IMR-90 (cell line): Measurements from ENCODE around the gene LAMA3. TPM values are rescaled to one million over a fixed set of nuclear protein-coding genes. Genes with fewer than 3 reads are reported as not detected.

ENCODE experiments used
- ATAC-seq: fragments of 200-7000 bp; cut with Tn5 transposase; 2 replicates; pipeline ENCODE4 v1.9.1; 2020; ENCODE audit warnings: low read depth, mild to moderate bottlenecking, moderate library complexity
- BruUV-seq: library from RNA; stranded (reverse); fragments of 400-500 nt; replicated peaks from 2 replicates; lab custom pipeline; 2021; lab: Mats Ljungman, UMichigan
- CTCF ChIA-PET: fragments of 300-600 bp; formaldehyde crosslinking; extraction: SDS; loops from one replicate; lab custom pipeline; 2021; ENCODE audit warnings: antibody characterized with exemption; lab: Yijun Ruan, JAX
- POLR2A ChIA-PET: fragments of 300-600 bp; sonication (Branson Sonifier 250); formaldehyde crosslinking; loops from one replicate; lab custom pipeline; 2022; ENCODE audit warnings: antibody characterized with exemption; ENCODE audit not compliant: unreplicated experiment; lab: Charles Lee
- DNase-seq: peaks from one replicate; pipeline ENCODE4 v3.0.0; 2013
- H2AFZ ChIP-seq: replicated peaks from 2 replicates; pipeline ENCODE3; 2013; ENCODE audit warnings: low read length, mild to moderate bottlenecking; ENCODE audit not compliant: poor library complexity
- H2AK5ac ChIP-seq: 2 replicates; pipeline ENCODE4 v1.6.1; 2013; ENCODE audit warnings: low read depth, low read length, inconsistent platforms
- H2AK9ac ChIP-seq: replicated peaks from 2 replicates; pipeline ENCODE3; 2013; ENCODE audit warnings: mild to moderate bottlenecking, low read depth, low read length, moderate library complexity; ENCODE audit not compliant: poor library complexity
- H2BK120ac ChIP-seq: 2 replicates; pipeline ENCODE4 v1.6.1; 2013; ENCODE audit warnings: low read depth, low read length, inconsistent platforms
- H2BK15ac ChIP-seq: 3 replicates; pipeline ENCODE4 v1.6.1; 2013; ENCODE audit warnings: low read depth, low read length, inconsistent platforms
- H2BK20ac ChIP-seq: 2 replicates; pipeline ENCODE4 v1.6.1; 2013; ENCODE audit warnings: low read depth, mild to moderate bottlenecking, inconsistent platforms, low read length, moderate library complexity
- H2BK5ac ChIP-seq: 2 replicates; pipeline ENCODE4 v1.6.1; 2013; ENCODE audit warnings: mild to moderate bottlenecking, low read depth, low read length, inconsistent platforms; ENCODE audit not compliant: poor library complexity, severe bottlenecking
- H3K14ac ChIP-seq: replicated peaks from 2 replicates; pipeline ENCODE4 v1.6.1; 2013; ENCODE audit warnings: low read depth, low read length, inconsistent platforms
- H3K18ac ChIP-seq: 2 replicates; pipeline ENCODE4 v1.6.1; 2013; ENCODE audit warnings: low read depth, low read length, control low read depth
- H3K23ac ChIP-seq: 2 replicates; pipeline ENCODE4 v1.6.1; 2013; ENCODE audit warnings: low read depth, low read length, inconsistent platforms
- H3K27ac ChIP-seq: 2 replicates; pipeline ENCODE4 v1.5.1; 2013; ENCODE audit warnings: mild to moderate bottlenecking, control low read depth, low read length; ENCODE audit not compliant: insufficient read depth
- H3K27me3 ChIP-seq: 2 replicates; pipeline ENCODE4 v1.6.1; 2013; ENCODE audit warnings: low read length; ENCODE audit not compliant: control insufficient read depth, insufficient read depth
- H3K36me3 ChIP-seq: 2 replicates; pipeline ENCODE4 v1.6.1; 2013; ENCODE audit warnings: low read length, mixed read lengths; ENCODE audit not compliant: control insufficient read depth, insufficient read depth
- H3K4ac ChIP-seq: 2 replicates; pipeline ENCODE4 v1.6.1; 2013; ENCODE audit warnings: low read depth, low read length, inconsistent platforms
- H3K4me1 ChIP-seq: 2 replicates; pipeline ENCODE4 v1.6.1; 2013; ENCODE audit warnings: low read length, mixed read lengths; ENCODE audit not compliant: control insufficient read depth, insufficient read depth
- H3K4me2 ChIP-seq: 2 replicates; pipeline ENCODE4 v1.6.1; 2013; ENCODE audit warnings: low read depth, mild to moderate bottlenecking, control low read depth, low read length, moderate library complexity
- H3K4me3 ChIP-seq: 2 replicates; pipeline ENCODE4 v1.5.1; 2013; ENCODE audit warnings: low read depth, mild to moderate bottlenecking, control low read depth, low read length, moderate library complexity; ENCODE audit not compliant: insufficient read depth
- H3K56ac ChIP-seq: 2 replicates; pipeline ENCODE4 v1.6.1; 2013; ENCODE audit warnings: low read length, inconsistent platforms; ENCODE audit not compliant: insufficient read depth; ENCODE audit errors: extremely low read depth
- H3K79me1 ChIP-seq, 2 experiments: 2 replicates each; pipeline ENCODE4 v1.6.1; 2013; ENCODE audit warnings: low read length in 2 of 2, inconsistent platforms in 1 of 2, low read depth in 1 of 2
- H3K9ac ChIP-seq: 2 replicates; pipeline ENCODE4 v1.6.1; 2013; ENCODE audit warnings: low read depth, low read length, control low read depth
- H3K9me1 ChIP-seq: 2 replicates; pipeline ENCODE4 v1.6.1; 2013; ENCODE audit warnings: low read length, inconsistent platforms; ENCODE audit not compliant: insufficient read depth
- H3K9me3 ChIP-seq: 2 replicates; pipeline ENCODE4 v1.6.1; 2013; ENCODE audit warnings: low read length; ENCODE audit not compliant: control insufficient read depth, insufficient read depth
- H4K20me1 ChIP-seq: 2 replicates; pipeline ENCODE4 v1.6.1; 2013; ENCODE audit warnings: low read length, inconsistent platforms; ENCODE audit not compliant: insufficient read depth
- H4K5ac ChIP-seq: 2 replicates; pipeline ENCODE4 v1.6.1; 2013; ENCODE audit warnings: mild to moderate bottlenecking, low read depth, low read length, control low read depth
- H4K8ac ChIP-seq, 2 experiments: 2 replicates each; pipeline ENCODE4 v1.6.1; 2013; ENCODE audit warnings: low read depth in 2 of 2, low read length in 2 of 2, control low read depth in 1 of 2, inconsistent platforms in 1 of 2
- H4K91ac ChIP-seq: 2 replicates; pipeline ENCODE4 v1.6.1; 2013; ENCODE audit warnings: low read depth, low read length, inconsistent platforms; ENCODE audit not compliant: insufficient read depth
- BHLHE40 ChIP-seq: fragments of 150-350 bp; IDR thresholded peaks from 2 replicates; pipeline ENCODE4 v1.6.1; 2016; ENCODE audit warnings: mild to moderate bottlenecking, low read depth, low read length
- CEBPB ChIP-seq: IDR thresholded peaks from 2 replicates; pipeline ENCODE4 v1.6.1; 2012; ENCODE audit warnings: low read depth, low read length, improper control_type of control experiment
- CHD1 ChIP-seq: IDR thresholded peaks from 2 replicates; pipeline ENCODE4 v1.6.1; 2012; ENCODE audit warnings: low read depth, low read length, improper control_type of control experiment
- FOS ChIP-seq: fragments of 150-350 bp; IDR thresholded peaks from 2 replicates; pipeline ENCODE4 v1.6.1; 2016; ENCODE audit warnings: low read depth, low read length
- MAFK ChIP-seq: IDR thresholded peaks from 2 replicates; pipeline ENCODE4 v1.6.1; 2012; ENCODE audit warnings: low read depth, low read length, improper control_type of control experiment
- MAZ ChIP-seq: IDR thresholded peaks from 2 replicates; pipeline ENCODE4 v1.6.1; 2012; ENCODE audit warnings: low read depth, mild to moderate bottlenecking, low read length, improper control_type of control experiment, moderate library complexity, borderline replicate concordance
- MXI1 ChIP-seq: IDR thresholded peaks from 2 replicates; pipeline ENCODE4 v1.6.1; 2012; ENCODE audit warnings: low read depth, mild to moderate bottlenecking, low read length, moderate library complexity, borderline replicate concordance
- NFE2L2 ChIP-seq: fragments of 150-350 bp; IDR thresholded peaks from 2 replicates; pipeline ENCODE4 v1.6.1; 2016; ENCODE audit warnings: low read depth, mild to moderate bottlenecking, low read length
- POLR2A ChIP-seq: IDR thresholded peaks from 2 replicates; pipeline ENCODE4 v1.6.1; 2012; ENCODE audit warnings: mild to moderate bottlenecking, low read depth, low read length
- RAD21 ChIP-seq: IDR thresholded peaks from 2 replicates; pipeline ENCODE4 v1.6.1; 2012; ENCODE audit warnings: low read length, improper control_type of control experiment
- RCOR1 ChIP-seq: IDR thresholded peaks from 2 replicates; pipeline ENCODE4 v1.6.1; 2012; ENCODE audit warnings: mild to moderate bottlenecking, low read length, improper control_type of control experiment; ENCODE audit not compliant: insufficient replicate concordance
- RFX5 ChIP-seq: IDR thresholded peaks from 2 replicates; pipeline ENCODE4 v1.8.0; 2012; ENCODE audit warnings: low read depth, mild to moderate bottlenecking, low read length, moderate library complexity
- SMC3 ChIP-seq: fragments of 150-350 bp; IDR thresholded peaks from 2 replicates; pipeline ENCODE4 v1.6.1; 2016; ENCODE audit warnings: low read depth, mild to moderate bottlenecking, antibody characterized with exemption, low read length, moderate library complexity
- WGBS, 2 experiments: methylation state at CpG; one replicate each; pipeline versions ENCODE4 v1.1.5 to v1.1.7; 2013; ENCODE audit warnings: missing lambda C conversion rate in 2 of 2; ENCODE audit not compliant: insufficient read length in 1 of 2; ENCODE audit errors: extremely low coverage in 2 of 2; 5-methylcytosine and 5-hydroxymethylcytosine counted together
- dilution Hi-C: fragments of 300-500 bp; cut with HindIII; formaldehyde crosslinking; loops from one replicate; pipeline ENCODE4 v1.14.3; 2018; ENCODE audit warnings: low sequenced_read_pairs; ENCODE audit not compliant: unreplicated experiment
- in situ Hi-C: fragments of 300-500 bp; cut with MboI; formaldehyde crosslinking; loops from 3 replicates; pipeline ENCODE4 v1.14.3; 2019; ENCODE audit warnings: low sequenced_read_pairs, inconsistent platforms, mixed read lengths
- intact Hi-C: fragments of 100-400 bp; cut with micrococcal nuclease; formaldehyde crosslinking; loops from 2 replicates; pipeline ENCODE4 v1.10.0; 2022
- polyA plus RNA-seq, 3 experiments: library from polyadenylated mRNA; depleted of rRNA; stranded (reverse); fragments of >200 nt; gene quantifications; 2 replicates each; pipeline ENCODE4 v1.2.3, GENCODE V29; 2012; ENCODE audit warnings: low replicate concordance in 1 of 3
- total RNA-seq: library from RNA; depleted of rRNA; stranded (reverse); fragments of >200 nt; gene quantifications from 2 replicates; pipeline ENCODE4 v1.2.3, GENCODE V29; 2012
- TF ChIP-seq, protein P1 (sequence below): fragments of 150-350 bp; IDR thresholded peaks from 2 replicates; pipeline ENCODE4 v1.6.1; 2017; ENCODE audit warnings: mild to moderate bottlenecking, antibody characterized with exemption, low read length, low read depth
- TF ChIP-seq, protein P2 (sequence below): conservative IDR thresholded peaks from 2 replicates; pipeline ENCODE4 v1.5.1; 2012; ENCODE audit warnings: mild to moderate bottlenecking, low read depth, low read length, improper control_type of control experiment
- TF ChIP-seq, protein P3 (sequence below): fragments of 150-350 bp; IDR thresholded peaks from 2 replicates; pipeline ENCODE4 v1.6.1; 2016; ENCODE audit warnings: low read depth, mild to moderate bottlenecking, low read length, moderate library complexity, borderline replicate concordance

LAMA3 gene
- total and polyA plus RNA-seq, 2 of the 4 experiments (the other 2 are of a cell fraction), result 0.18 to 0.19 TPM

DNA sequence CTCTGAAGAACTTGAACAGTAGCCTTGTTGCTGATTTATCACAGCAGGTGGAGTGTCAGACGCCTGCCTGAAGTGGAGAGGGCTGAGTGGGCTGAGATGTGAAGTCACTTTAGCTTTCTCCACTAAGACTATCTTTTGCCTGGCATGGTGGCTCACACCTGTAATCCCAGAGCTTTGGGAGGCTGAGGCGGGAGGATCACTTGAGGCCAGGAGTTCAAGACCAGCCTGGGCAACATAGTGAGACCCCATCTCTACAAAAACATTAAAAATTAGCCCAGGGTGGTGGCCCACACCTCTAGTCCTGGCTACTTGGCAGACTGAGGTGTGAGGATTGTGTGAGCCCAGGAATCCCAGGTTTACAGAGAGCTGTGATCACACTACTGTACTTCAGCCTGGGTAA lies 264.7 kb downstream of the LAMA3 start:
- no peak overlapping the region for H4K8ac ChIP-seq
- no peak overlapping the region for H3K4me3 ChIP-seq
- ATAC-seq (no peak), DNase-seq (no peak)
- H2BK20ac ChIP-seq, result no peak overlapping the region
- intact Hi-C loops (no loop called here), dilution Hi-C loops (no loop called here), in situ Hi-C loops (no loop called here)
- no CpG with 5 or more reads among the region's 2 CpGs for WGBS, 2 experiments
- no peak overlapping the region for H3K27ac ChIP-seq
- CTCF ChIA-PET, result interaction anchor here (0.7 kb wide), 1 partner anchor 30 kb away, joined by 3 read pairs; no protein-coding TSS in a partner anchor
- H4K20me1 ChIP-seq, result no peaks in the 10 kb centered on the region
- no peaks in the 10 kb centered on the region for H3K9me3 ChIP-seq
- no peak overlapping the region for H3K14ac ChIP-seq
- no peak overlapping the region for H3K56ac ChIP-seq
- H3K79me1 ChIP-seq, result no peaks in the 10 kb centered on the region
- H3K9me1 ChIP-seq, result 0 out of 2 replicates have a peak, but pooled peaks cover 4% of the 10 kb centered on the region
- no peak overlapping the region for H4K5ac ChIP-seq
- H4K91ac ChIP-seq, result no peak overlapping the region
- no peak overlapping the region for H2AK5ac ChIP-seq
- TF ChIP-seq MXI1 (no peak), MAZ (no peak), POLR2A (no peak), RFX5 (no peak), BHLHE40 (no peak), FOS (no peak), CHD1 (no peak), NFE2L2 (no peak), SMC3 (no peak), RCOR1 (no peak), MAFK (no peak), RAD21 (no peak), CEBPB (no peak)
- TF ChIP-seq, protein P1, sequence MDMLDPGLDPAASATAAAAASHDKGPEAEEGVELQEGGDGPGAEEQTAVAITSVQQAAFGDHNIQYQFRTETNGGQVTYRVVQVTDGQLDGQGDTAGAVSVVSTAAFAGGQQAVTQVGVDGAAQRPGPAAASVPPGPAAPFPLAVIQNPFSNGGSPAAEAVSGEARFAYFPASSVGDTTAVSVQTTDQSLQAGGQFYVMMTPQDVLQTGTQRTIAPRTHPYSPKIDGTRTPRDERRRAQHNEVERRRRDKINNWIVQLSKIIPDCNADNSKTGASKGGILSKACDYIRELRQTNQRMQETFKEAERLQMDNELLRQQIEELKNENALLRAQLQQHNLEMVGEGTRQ, result no peak
- TF ChIP-seq, protein P2, sequence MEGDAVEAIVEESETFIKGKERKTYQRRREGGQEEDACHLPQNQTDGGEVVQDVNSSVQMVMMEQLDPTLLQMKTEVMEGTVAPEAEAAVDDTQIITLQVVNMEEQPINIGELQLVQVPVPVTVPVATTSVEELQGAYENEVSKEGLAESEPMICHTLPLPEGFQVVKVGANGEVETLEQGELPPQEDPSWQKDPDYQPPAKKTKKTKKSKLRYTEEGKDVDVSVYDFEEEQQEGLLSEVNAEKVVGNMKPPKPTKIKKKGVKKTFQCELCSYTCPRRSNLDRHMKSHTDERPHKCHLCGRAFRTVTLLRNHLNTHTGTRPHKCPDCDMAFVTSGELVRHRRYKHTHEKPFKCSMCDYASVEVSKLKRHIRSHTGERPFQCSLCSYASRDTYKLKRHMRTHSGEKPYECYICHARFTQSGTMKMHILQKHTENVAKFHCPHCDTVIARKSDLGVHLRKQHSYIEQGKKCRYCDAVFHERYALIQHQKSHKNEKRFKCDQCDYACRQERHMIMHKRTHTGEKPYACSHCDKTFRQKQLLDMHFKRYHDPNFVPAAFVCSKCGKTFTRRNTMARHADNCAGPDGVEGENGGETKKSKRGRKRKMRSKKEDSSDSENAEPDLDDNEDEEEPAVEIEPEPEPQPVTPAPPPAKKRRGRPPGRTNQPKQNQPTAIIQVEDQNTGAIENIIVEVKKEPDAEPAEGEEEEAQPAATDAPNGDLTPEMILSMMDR, result no peak
- TF ChIP-seq, protein P3, sequence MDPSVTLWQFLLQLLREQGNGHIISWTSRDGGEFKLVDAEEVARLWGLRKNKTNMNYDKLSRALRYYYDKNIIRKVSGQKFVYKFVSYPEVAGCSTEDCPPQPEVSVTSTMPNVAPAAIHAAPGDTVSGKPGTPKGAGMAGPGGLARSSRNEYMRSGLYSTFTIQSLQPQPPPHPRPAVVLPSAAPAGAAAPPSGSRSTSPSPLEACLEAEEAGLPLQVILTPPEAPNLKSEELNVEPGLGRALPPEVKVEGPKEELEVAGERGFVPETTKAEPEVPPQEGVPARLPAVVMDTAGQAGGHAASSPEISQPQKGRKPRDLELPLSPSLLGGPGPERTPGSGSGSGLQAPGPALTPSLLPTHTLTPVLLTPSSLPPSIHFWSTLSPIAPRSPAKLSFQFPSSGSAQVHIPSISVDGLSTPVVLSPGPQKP, result no peak
- no peak overlapping the region for H3K4ac ChIP-seq
- BruUV-seq, result no TSS peak
- no peak overlapping the region for H3K4me2 ChIP-seq
- H3K23ac ChIP-seq, result no peak overlapping the region
- no peak overlapping the region for H2AK9ac ChIP-seq
- no peak overlapping the region for H3K9ac ChIP-seq
- H2BK120ac ChIP-seq, result no peak overlapping the region
- no peaks in the 10 kb centered on the region; the same call in 1 of the 2 replicates for H3K4me1 ChIP-seq
- peaks cover 6% of the 10 kb centered on the region; the same call in 1 of the 2 replicates for H3K27me3 ChIP-seq
- no peak overlapping the region for H2BK5ac ChIP-seq
- H2BK15ac ChIP-seq, result no peak overlapping the region
- H2AFZ ChIP-seq, result no peak overlapping the region
- POLR2A ChIA-PET, result no interaction called here
- H3K36me3 ChIP-seq, result no peaks in the 10 kb centered on the region; the same call in 1 of the 2 replicates
- H3K18ac ChIP-seq, result no peak overlapping the region
